CD4-positive, alpha-beta T cell treated with Interferon gamma for 1 hour (primary cell): ENCODE data around the gene NUDT2.
"Not testable (repeated sequence)": the region's sequence is repeated elsewhere in the genome, so short reads cannot be mapped to it uniquely, and the experiment has no call there.

Experiments
- DNase-seq: peaks from one replicate; pipeline ENCODE4 v3.0.0-alpha.2; 2020

Gene NUDT2

DNA sequence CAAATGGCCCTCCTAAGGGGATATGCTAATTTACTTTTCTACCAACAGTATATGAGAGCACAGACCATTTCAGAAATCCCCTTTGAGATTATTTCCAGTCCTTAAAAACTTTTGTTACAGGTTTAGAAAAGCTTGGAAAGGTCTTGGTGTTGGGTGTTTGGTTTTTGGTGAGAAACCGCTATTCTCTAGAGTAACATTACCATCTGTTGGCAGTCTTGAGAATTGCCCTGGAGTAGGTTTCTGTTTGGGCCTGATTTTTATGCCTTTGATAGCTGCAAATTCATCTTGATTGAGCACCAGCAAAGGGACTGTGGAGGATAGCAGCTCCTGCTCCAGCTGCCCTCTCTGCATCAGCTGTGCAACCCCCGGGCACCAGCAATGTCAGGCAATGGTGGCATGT, 8.0 kb downstream of the NUDT2 start:
- no peak for DNase-seq

DNA sequence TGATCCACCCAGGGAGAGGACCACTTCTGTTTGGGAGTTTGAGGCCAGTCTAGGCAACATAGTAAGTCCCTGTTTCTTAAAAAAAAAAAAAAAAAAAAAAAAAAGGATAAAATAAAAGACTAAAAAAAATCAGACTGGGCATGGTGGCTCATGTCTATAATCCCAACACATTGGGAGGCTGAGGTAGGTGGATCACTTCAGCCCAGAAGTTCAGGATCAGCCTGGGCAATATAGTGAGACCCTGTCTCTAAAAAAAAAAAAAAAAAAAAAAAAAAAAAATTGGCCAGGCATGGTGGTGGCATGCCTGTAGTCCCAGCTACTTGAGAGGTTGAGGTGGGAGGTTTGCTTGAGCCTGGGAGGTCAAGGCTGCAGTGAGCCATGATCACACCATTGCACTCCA, 8.7 kb downstream of the NUDT2 start:
- not testable (repeated sequence) for DNase-seq

DNA sequence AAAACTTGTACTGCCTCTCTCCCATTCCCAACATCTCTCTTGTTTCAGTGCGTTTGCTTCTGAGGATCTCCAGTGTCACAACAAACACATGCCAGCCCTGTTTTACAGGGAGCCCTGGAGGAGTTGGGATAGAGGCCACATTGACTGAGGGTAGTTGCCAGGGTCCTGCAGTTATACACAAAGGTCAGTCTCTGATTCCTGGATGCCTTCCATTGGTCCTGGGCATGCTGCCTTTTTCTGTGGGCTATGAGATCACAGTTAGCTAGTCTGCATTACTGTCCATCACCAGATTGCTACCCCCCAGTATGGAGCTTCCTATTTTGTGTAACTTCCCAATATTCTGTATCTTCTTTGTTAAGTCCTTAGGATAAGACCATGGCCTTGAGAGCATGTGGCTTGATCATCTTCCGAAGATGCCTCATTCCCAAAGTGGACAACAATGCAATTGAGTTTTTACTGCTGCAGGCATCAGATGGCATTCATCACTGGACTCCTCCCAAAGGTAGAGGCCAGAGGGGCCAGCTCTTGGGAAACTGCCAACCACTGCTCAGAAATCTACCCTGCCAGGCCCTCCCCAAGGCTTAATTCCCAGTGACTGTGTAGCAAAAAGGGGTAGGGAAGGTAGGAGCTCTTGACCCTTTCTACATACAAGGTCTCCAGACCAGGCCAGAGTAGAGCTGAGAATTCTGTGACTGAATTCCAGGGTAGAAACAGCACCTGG, 9.5 kb downstream of the NUDT2 start:
- no peak for DNase-seq

DNA sequence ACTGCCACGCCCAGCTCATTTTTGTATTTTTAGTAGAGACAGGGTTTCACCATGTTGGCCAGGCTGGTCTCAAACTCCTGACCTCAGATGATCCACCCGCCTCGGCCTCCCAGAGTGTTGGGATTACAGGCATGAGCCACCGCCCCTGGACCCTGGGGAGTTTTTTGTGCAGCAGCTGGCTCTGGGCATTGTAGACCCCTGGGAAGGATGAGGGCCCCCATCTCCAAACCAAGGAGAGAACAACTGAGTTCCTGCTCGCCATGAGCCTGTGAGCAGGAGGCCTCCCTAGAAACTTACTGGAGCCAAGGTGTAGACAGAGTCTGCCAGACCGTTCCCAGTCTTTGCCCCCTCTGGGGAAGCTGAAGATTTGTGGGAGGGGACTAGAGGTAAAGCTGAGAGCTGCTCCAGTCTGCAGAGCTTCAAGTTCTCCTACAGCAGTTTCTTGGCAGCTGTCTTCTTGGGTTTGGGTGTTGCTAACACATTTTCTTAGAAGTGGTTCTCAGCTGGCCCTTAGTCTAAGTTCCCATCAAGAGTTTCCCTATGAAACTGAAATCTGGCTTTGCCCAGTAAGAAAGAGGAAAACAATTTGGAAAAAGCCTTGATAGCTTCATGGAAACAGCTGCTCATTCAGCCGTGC, 12.4 kb downstream of the NUDT2 start:
- DNase-seq: no peak

DNA sequence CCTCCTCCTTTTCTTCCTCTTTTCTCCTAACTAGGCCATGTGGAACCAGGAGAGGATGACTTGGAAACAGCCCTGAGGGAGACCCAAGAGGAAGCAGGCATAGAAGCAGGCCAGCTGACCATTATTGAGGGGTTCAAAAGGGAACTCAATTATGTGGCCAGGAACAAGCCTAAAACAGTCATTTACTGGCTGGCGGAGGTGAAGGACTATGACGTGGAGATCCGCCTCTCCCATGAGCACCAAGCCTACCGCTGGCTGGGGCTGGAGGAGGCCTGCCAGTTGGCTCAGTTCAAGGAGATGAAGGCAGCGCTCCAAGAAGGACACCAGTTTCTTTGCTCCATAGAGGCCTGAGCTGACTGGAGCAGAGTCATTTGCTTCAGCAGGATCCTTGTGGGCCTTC, 13.7 kb downstream of the NUDT2 start:
- DNase-seq: no peak

DNA sequence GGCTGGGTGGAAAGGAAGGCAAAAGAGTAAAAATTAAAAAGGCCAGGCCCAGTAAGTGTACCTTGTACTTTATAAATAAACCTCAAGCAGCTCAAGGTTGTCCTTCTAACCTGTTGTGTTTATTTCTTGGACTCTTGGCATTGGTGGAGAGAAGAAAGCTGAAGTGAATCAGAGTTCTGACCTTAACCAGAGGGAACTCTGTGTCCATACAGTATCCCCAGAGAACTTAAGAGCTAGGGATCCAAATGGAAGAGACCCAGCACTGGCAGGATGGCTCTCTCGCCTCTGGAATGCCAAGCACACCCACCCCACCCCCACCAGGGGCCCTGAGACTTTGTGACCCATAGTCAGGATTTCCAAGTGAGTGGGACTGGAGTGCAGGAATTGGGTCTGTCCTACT, 14.2 kb downstream of the NUDT2 start:
- no peak for DNase-seq

DNA sequence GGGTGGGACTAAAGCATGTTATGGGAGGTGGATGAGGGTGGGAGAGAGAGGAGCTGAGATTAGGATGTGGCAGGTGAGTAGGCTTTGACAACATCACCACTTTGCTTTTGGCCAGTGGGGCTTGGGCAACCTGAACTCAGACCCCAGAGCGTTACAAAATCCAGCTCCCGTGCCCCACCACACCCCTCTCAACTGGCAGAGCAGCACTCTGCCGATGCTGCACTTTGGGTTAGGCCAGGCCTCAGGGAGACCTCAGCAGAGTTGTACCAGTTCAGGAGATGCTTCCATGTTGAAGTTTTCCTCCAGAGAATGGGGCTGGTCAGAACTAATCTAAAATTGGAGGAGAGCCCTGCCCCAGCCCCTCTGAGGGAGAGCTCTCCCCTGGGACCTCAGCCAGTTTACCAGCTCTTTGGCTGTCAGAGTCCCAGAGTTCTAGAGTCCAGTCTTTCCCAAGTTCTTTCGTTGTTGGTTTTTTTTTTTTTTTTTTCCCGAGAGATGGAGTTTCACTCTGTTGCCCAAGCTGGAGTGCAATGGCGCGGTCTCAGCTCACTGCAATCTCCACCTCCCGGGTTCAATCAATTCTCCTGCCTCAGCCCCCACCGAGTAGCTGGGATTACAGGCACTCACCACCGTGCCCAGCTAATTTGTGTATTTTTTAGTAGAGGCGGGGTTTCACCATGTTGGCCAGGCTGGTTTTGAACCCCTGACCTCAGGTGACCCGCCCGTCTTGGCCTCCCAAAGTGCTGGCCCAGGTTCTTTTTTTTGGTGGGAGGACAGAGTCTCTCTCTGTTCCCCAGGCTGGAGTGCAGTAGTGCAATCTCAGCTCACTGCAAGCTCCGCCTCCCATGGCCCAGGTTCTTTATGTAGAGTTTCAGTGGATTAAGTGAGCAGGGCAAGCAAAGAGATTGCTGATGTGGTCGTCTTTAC, 17.8 kb downstream of the NUDT2 start:
- no peak for DNase-seq

DNA sequence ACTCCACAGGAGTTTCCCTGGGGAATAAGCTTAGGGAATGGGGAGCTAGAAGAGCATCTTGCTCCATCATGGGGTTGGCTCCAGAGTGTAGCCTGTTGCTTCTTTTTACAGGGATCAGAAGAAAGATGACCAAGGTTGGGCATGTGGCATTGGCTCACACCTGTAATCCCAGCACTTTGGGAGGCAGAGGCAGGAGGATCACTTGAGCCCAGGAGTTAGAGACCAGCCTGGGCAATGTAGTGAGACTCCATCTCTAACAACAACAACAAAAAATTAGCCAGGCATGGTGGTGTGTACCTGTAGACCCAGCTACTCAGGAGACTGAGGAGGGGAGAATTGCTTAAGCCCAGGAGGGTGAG, 18.4 kb downstream of the NUDT2 start:
- no peak for DNase-seq

DNA sequence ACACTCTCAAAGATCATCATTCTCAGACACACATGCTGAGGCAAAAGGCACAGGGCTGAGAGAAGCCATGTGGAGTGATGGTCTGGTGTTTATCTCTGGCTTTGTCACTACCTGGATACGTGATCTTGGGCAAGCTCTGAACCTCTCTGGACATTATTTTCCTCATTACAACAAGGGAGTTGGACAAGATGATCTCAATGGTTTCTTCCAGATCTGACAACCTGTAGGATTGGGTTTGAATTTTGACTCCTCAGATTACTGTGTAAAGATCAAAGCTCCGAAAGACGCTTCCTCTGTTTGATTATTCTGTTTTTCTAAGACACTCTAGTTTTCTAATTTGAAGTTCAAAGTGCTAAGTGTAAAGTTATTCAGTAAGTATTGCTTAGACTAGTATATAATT, 20.0 kb downstream of the NUDT2 start:
- DNase-seq: no peak

DNA sequence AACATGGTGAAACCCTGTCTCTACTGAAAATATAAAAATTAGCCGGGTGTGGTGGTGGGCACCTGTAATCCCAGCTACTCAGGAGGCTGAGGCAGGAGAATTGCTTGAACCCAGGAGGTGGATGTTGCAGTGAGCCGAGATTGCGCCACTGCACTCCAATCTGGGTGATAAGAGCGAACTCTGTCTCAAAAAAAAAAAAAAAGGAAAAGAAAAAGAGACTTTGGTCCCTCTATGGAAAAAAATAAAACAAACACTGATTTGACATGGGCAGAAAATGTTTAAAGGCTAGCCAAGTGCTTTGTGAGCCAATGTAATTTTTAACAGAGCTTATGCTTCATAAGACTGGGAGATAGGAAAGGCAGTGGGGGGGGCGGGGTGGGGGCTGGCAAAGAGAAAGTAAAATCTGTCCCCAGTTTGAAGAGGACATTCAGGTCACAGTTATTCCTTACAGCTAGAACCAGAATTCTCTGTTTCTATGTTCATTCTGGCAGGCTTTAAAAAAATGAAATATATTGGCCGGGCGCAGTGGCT, 22.8 kb downstream of the NUDT2 start:
- not testable (repeated sequence) for DNase-seq

DNA sequence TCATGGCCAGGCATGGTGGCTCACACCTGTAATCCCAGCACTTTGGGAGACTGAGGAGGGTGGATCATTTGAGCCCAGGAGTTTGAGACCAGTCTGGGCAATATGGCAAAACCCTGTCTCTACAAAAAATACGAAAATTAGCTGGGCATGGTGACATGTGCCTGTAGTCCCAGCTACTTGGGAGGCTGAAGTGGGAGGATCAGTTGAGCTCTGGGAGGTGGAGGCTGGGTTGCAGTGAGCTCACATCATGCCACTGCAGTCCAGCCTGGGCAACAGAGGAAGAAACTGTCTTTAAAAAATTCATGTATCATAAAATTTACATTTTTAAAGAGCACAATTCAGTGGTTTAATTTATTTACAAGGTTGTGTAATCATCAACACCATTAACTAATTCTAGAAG, 23.6 kb downstream of the NUDT2 start:
- DNase-seq: not testable (repeated sequence)

DNA sequence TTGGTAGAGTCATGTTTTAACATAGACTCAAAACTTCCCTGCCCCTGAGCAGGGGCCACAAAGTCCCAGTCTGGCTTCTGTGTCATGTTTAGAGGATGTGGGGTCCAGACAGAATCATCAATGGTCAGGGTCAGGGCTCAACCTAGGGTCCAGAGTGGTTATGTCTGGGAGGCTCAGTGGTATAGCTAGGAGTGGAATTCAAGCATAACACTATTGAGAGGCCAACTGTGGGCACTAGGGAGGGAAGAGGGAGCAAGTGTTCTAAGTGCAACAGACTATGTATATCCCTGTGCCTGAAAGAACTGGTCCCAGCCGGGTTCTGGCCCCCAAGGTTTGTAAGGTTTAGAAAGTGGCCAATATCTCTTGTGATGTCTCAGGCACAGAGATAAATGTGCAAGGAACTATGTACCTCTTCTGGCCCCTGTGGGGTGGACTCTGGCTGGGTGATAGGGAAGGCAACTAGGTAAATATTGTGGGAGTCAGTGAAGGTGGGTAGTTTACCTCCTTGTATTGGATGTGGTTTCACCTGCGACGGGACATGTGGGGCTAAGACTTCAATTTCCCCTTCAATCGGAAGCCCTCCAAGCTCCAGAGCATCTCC, 33.3 kb downstream of the NUDT2 start:
- no peak for DNase-seq

DNA sequence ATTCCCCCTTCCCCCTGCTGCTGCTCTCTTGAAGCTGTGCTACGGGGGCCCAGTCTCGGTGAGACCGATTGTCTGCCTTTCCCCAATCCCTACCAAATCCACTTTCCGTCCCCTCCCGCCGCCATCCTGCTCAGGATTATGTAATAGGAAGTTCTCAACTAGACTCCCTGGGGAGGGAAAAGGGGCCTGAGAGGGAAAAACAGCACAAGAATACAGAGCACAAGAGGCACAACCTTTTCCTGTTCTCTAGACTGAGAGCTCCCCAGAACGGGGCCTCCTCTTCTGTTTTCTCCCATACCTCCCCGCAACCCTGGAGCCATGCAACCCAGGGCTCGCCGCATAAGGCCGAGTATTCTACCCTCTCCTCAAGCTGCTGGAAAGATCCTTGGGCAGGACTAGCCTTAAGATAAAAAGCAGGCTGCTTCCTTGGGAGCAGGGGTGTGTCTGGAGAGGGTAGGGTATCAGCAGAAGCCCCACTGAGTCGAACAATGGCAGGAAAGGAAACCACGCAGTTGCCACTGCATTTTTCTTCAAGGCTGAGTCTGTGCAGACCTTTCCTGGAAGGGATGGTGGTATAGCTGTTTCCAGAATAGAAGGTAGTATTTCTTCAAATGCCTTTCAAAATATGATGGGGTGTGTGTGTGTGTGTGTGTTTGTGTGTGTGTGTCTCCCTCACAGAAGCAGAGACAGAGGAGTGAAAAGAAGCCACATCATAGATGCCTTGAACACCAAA, 34.4 kb downstream of the NUDT2 start:
- no peak for DNase-seq

DNA sequence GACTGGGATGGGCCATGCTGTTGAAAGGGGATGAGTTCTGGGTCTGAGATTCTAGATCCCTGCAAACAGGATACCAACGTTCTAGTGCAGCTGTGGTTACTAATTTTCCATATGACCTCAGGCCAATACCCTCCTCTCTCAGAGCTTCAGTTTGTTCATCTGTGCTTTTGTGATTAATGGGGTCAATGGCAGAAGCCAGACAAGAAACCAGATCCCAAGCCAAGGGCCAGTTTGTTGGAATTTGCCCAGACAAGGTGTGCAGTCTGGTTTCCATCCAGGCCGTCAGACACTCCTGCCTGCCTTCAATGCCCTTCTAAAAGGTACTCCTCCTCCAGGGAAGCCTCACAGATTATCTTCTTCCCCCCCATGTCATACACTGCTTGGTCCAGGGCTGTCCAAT, 35.9 kb downstream of the NUDT2 start:
- DNase-seq: no peak

DNA sequence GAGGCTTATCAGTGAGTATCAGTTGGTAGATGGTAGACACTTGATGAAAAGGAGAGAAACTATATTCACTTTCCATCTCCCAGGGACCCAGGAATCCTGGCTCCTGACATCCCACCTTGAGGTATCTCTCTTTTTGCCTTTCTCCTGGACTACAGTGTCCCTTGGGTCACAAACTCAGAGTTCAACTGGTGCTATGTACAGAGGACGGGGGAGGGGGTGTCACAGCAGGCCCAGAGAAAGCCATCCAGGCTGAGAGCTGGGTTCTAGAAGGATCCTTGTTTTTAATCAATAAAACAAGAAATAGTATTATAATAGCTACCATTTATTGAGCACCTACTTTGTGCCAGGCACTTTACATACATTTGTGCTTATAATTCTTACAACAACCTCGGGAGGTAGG, 37.0 kb downstream of the NUDT2 start:
- no peak for DNase-seq

DNA sequence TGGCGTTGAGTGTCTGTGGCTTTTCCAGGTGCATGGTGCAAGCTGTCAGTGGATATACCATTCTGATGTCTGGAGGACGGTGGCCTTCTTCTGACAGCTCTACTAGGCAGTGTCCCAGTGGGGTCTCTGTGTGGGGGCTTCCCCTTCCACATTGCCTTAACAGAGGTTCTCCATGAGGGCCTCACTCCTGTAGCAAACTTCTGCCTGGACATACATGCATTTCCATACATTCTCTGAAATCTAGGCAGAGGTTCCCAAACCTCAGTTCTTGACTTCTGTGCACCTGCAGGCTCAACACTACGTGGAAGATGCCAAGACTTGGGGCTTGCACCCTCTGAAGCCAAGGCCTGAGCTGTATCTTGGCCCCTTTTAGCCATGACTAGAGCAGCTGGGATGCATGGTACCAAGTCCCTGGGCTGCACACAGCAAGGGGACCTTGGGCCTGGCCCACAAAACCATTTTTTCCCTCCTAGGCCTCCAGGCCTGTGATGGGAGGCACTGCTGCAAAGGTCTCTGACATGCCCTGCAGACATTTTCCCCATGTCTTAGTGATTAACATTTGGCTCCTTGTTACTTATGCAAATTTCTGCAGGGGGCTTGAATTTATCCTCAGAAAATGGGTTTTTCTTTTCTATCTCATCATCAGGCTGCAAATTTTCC, 38.5 kb downstream of the NUDT2 start:
- not testable (repeated sequence) for DNase-seq

DNA sequence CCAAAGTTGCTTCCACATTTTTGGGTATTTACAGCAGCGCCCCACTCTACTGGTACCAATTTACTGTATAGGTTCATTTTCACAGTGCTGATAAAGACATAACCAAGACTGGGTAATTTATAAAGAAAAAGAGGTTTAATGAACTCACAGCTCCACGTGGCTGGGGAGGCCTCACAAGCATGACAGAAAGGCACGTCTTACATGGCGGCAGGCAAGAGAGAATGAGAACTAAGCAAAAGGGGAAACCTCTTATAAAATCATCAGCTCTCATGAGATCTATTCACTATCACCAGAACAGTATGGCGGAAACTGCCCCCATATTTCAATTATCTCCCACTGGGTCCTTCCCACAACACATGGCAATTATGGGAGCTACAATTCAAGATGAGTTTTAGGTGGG, 39.4 kb downstream of the NUDT2 start:
- not testable (repeated sequence) for DNase-seq

DNA sequence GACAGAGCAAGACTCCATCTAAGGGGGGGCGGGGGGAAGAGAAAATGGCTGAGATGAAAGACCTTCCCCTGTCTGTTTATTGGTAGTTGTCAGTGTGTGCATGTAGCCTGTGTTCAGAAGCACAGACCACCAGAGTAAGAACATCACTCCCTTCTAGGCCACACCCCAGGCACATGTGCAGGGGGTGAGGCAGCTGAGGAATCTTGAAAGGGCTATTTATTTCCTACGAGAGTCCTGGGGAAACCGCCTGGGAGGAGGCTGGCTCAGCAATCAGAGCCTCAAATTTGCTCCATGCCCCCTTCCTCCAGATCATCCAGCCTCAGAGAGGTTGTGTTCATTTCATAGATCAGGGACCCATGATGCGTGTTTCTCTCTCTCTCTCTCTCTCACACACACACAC, 40.3 kb downstream of the NUDT2 start:
- DNase-seq: no peak

DNA sequence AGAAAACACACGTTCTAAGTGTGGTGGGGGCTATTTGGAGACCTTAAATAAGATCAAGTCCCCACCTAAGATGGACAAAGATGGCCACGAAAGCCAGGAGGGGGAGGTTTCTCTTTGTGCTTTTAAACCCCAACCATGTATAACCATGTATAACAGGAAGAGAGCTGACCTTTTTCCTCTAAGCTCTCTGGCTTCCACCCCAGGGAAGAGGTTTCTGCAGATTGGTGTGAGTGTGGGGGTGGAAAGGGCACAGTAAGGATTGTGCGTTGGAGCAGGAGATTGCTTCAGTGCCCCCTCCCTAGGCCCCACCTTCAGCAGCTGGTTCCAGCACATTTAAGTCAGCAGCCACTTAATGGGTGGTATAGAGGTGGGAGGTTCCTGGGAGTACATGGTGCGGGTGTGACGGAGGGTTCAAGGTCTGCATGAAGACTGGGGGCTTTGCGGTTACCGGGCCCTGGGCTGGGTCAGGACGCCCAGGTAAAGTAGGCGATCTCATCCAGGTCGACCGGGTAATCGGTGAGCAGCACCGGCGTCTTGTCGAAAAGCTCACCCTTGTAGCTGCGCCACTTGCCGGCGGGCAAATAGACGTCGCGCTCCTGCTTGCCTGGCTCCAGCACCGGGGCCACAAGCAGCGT, 41.1 kb downstream of the NUDT2 start:
- DNase-seq: no peak

DNA sequence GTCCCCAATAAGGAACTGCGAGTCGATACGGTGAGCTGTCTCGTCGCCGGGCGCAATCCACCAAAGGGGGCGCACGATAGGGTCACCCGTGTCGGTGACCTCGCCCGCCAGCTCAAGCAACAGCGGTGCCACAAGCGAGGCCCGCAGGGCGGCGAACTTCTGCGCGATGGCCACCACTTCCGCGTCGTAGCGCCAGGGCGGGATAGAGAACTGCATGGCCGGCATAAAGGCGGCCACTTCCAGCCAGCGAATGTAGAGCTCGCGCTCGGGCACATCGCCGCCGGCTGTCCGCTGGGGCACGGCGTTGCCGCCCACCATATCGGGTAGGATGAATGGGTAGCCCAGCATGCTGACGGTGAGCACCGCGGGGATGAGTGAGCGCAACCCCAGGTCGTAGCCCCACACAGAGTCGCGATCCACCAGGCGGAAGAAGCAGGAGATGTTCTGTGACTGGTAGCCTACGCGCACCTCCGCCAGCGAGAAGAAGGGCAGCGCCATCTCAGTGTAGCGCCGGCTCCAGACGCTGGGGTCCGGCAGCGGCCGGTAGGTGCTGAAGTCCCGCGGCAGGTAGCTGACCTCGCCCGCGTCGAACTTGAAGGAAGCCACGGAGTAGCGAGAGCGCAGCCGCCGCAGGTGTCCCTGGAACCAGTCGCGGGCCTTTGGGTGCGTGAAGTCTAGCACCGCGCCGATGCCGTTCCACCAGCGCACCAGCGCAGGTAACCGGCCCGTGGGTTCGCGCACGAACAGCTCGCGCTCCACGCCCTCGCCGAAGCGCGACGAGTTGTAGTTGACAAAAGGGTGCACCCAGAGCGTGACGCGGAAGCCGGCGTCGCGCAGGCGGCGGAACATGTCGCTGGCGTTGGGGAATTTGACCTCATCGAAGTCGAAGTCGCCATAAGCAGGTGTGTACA, 41.9 kb downstream of the NUDT2 start:
- peak; percentile 38 for DNase-seq
